GM21360 (cell line): ENCODE results near the gene LRMDA.

Experiments
- ATAC-seq: cut with Tn5 transposase; IDR thresholded peaks from one replicate; pipeline ENCODE4 v1.9.1; 2021; ENCODE audit warnings: mild to moderate bottlenecking, moderate library complexity; ENCODE audit not compliant: unreplicated experiment

LRMDA gene

GRCh38 chr10:76333796-76334195 lies 902.4 kb downstream of the LRMDA start:
- no peak for ATAC-seq

- no peak for ATAC-seq
Measured at GRCh38 chr10:76334255-76334654, 902.8 kb downstream of the LRMDA start.

GRCh38 chr10:76336213-76336963 lies 905.0 kb downstream of the LRMDA start:
- no peak for ATAC-seq

GRCh38 chr10:76337641-76338040 lies 906.2 kb downstream of the LRMDA start:
- no peak for ATAC-seq

GRCh38 chr10:76338187-76338586 lies 906.8 kb downstream of the LRMDA start:
- ATAC-seq = no peak

GRCh38 chr10:76341740-76342139 lies 910.3 kb downstream of the LRMDA start:
- no peak for ATAC-seq

GRCh38 chr10:76342996-76343395 lies 911.6 kb downstream of the LRMDA start:
- ATAC-seq = no peak

- ATAC-seq = no peak
Measured at GRCh38 chr10:76347832-76348231, 916.4 kb downstream of the LRMDA start.

GRCh38 chr10:76350583-76350982 lies 919.2 kb downstream of the LRMDA start:
- no peak for ATAC-seq

GRCh38 chr10:76352300-76352699 lies 920.9 kb downstream of the LRMDA start:
- no peak for ATAC-seq

- ATAC-seq = no peak
Measured at GRCh38 chr10:76353237-76353851, 921.9 kb downstream of the LRMDA start.

GRCh38 chr10:76354212-76354738 lies 922.9 kb downstream of the LRMDA start:
- ATAC-seq = no peak

GRCh38 chr10:76354921-76355320 lies 923.5 kb downstream of the LRMDA start:
- no peak for ATAC-seq

GRCh38 chr10:76356557-76356956 lies 925.1 kb downstream of the LRMDA start:
- no peak for ATAC-seq

- ATAC-seq = no peak
Measured at GRCh38 chr10:76357726-76358415, 926.4 kb downstream of the LRMDA start.

GRCh38 chr10:76358743-76359395 lies 927.4 kb downstream of the LRMDA start:
- ATAC-seq = no peak

GRCh38 chr10:76375761-76376160 lies 944.3 kb downstream of the LRMDA start:
- no peak for ATAC-seq

GRCh38 chr10:76382381-76382851 lies 951.0 kb downstream of the LRMDA start:
- ATAC-seq = no peak

- no peak for ATAC-seq
Measured at GRCh38 chr10:76388321-76389023, 957.0 kb downstream of the LRMDA start.

GRCh38 chr10:76393875-76394706 lies 962.7 kb downstream of the LRMDA start:
- ATAC-seq = no peak
